NCI-H345 (cell line): ENCODE data around the gene KLHL8.
A peak's percentile ranks its signal among the peaks of the same experiment; 100 is the strongest.
"Not testable (repeated sequence)": the region's sequence is repeated elsewhere in the genome, so short reads cannot be mapped to it uniquely, and the experiment has no call there.

ENCODE experiments used
- DNase-seq: peaks from one replicate; lab custom pipeline; 2025; lab: John Stamatoyannopoulos, UW

Gene KLHL8

GRCh38 chr4:87179751-87180150 lies 40.7 kb downstream of the KLHL8 start:
- no peak for DNase-seq

GRCh38 chr4:87174672-87175071 lies 45.7 kb downstream of the KLHL8 start:
- no peak for DNase-seq

- no peak for DNase-seq
These were observed 48.5 kb downstream of the KLHL8 start for GRCh38 chr4:87171944-87172343.

GRCh38 chr4:87166296-87166854 lies 54.0 kb downstream of the KLHL8 start:
- no peak for DNase-seq

- DNase-seq, result no peak
These were observed 54.5 kb downstream of the KLHL8 start for GRCh38 chr4:87165892-87166291.

- DNase-seq, result no peak
These were observed 67.1 kb downstream of the KLHL8 start for GRCh38 chr4:87153078-87153870.

- no peak for DNase-seq
These were observed 67.9 kb downstream of the KLHL8 start for GRCh38 chr4:87152310-87153041.

- no peak for DNase-seq
These were observed 68.7 kb downstream of the KLHL8 start for GRCh38 chr4:87151730-87152129.

- DNase-seq, result peak; percentile 62
These were observed 69.7 kb downstream of the KLHL8 start for GRCh38 chr4:87150498-87151261.

GRCh38 chr4:87147116-87147515 lies 73.3 kb downstream of the KLHL8 start:
- DNase-seq, result no peak

GRCh38 chr4:87145934-87146333 lies 74.5 kb downstream of the KLHL8 start:
- not testable (repeated sequence) for DNase-seq

- DNase-seq, result no peak
These were observed 76.1 kb downstream of the KLHL8 start for GRCh38 chr4:87144356-87144755.

- DNase-seq, result no peak
These were observed 79.0 kb downstream of the KLHL8 start for GRCh38 chr4:87141428-87141827.

GRCh38 chr4:87134122-87134521 lies 86.3 kb downstream of the KLHL8 start:
- no peak for DNase-seq

- no peak for DNase-seq
These were observed 87.2 kb downstream of the KLHL8 start for GRCh38 chr4:87133183-87133582.

- DNase-seq, result no peak
These were observed 88.4 kb downstream of the KLHL8 start for GRCh38 chr4:87132035-87132434.

- no peak for DNase-seq
These were observed 89.3 kb downstream of the KLHL8 start for GRCh38 chr4:87130985-87131703.

GRCh38 chr4:87129681-87130080 lies 90.7 kb downstream of the KLHL8 start:
- no peak for DNase-seq

GRCh38 chr4:87128006-87128705 lies 92.3 kb downstream of the KLHL8 start:
- DNase-seq, result no peak

GRCh38 chr4:87126056-87126455 lies 94.4 kb downstream of the KLHL8 start:
- DNase-seq, result no peak

GRCh38 chr4:87122252-87122651 lies 98.2 kb downstream of the KLHL8 start:
- no peak for DNase-seq
